Stimulated activated CD4-positive, alpha-beta T cell treated with anti-CD3 and anti-CD28 coated beads, Interleukin-4, amount 100 ng/mL, for 1 hour (primary cell): ENCODE results near the gene RTN4.

Experiments used
- DNase-seq: peaks from one replicate; pipeline ENCODE4 v3.0.0-alpha.2; 2020

Gene RTN4

DNA sequence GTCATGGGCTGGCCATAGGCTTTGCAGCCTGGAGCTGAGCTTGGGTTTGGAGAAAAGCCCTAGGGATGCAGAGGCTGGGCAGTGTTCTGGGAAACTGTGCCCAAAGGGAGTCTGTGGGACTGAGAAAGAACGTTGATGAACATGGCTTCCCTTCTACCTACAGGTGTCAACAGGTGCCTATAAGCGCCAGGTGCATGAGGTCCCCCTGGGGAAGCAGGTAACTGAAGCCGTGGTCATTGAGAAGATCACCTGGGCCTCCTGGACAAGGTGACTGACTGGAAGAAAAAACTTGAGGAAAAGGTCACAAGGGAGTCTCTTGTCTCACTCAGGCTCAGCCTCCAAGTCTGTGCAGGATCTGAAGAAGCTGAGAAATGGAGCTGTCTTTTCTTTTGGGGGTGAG, 83.4 kb downstream of the RTN4 start:
- no peak for DNase-seq

DNA sequence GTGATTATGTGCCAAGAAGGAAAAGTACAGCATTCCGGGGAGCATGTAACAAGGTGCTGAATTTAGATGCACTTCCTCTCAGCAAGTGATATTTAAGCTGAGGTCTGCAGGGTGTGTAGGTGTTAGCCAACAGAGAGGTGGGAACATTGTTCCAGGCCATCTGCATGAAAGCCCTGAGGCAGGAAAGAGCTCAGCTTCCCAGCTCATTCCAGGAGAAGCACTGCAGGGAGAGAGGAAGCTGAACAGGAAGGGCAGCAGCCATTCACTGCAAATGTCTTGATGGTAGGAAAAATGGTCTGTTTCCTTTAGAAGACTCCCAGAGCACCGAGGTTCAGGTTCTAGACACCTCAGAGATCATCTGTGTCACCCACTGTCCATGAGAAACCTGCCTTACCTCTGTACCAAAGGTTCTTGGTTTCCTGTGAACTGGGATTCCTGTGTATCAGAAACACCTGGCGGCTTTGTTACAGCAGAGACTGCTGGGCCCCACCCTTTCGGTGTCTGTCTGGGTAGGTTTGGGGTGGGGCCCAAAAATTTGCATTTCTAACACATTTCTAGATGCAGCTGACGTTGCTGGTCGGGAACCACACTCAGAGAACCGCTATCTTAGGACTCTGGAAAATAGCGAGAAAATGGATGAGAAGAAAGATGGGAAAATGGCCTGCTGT, 84.0 kb downstream of the RTN4 start:
- DNase-seq = no peak

DNA sequence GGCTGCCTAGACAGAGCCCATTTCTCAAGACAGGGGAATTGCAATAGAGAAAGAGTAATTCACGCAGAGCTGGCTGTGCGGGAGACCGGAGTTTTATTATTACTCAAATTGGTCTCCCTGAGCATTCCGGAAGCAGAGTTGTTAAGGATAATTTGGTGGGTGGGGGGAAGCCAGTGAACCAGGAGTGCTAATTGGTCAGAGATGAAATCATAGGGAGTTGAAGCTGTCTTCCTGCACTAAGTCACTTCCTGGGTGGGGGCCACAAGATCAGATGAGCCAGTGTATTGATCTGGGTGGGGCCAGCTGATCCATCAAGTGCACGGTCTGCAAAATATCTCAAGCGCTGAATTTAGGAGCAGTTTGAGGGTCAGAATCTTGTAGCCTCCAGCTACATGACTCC, 84.8 kb downstream of the RTN4 start:
- DNase-seq = no peak

DNA sequence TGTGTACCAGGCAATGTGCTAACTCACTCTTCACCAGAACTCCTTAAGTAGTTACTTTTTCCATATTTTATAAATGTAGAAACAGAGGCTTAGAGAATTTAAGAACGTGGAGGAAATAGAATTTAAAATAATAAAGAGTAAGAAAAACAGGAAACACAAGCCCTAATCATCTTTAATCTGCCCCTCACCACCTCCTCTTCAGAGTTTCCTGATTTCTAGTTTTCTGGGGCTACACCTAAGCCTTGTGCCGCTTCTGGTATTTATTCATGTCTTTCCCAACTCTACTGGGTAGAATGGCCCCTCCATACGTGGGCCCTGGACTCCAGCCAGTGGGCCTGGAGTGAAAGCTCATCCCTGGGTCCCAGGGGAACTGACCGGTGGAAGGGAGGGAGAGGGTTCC, 85.4 kb downstream of the RTN4 start:
- DNase-seq = no peak

DNA sequence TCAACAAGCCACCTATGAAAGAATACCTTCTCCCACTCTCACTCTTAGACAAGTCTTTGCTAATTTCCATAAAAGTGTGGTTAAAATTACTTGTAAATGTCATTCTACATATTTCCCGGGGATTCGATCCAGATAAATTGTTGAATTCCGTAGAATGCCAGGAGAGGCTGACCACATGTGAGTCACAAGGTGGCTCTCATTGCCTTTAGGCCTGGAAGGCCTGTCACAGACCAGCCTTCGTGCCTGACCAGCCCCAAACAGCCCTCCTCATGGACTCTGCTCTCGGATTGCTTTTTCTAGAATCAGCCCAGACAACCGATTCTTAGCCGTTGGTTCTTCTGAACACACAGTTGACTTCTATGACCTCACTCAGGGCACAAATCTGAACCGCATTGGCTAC, 86.0 kb downstream of the RTN4 start:
- DNase-seq = no peak

DNA sequence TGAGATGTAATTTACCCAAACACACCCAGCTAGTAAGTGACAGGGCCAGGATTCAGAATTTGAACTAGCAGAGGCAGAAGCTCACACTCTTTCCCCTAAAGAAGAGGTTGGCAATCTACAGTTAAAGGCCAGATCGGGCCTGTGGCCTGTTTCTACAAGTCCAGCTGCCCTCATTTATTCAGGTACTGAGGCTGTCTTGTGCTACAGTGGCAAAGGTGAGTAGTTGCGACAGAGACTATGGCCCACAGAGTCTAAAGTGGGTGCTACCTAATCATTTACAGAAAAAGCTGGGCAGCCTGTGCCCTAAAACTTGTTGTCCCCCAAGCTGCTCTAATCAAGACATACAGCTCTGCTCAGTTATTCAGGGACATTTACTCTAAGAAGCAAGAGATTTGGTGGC, 86.8 kb downstream of the RTN4 start:
- DNase-seq = no peak

DNA sequence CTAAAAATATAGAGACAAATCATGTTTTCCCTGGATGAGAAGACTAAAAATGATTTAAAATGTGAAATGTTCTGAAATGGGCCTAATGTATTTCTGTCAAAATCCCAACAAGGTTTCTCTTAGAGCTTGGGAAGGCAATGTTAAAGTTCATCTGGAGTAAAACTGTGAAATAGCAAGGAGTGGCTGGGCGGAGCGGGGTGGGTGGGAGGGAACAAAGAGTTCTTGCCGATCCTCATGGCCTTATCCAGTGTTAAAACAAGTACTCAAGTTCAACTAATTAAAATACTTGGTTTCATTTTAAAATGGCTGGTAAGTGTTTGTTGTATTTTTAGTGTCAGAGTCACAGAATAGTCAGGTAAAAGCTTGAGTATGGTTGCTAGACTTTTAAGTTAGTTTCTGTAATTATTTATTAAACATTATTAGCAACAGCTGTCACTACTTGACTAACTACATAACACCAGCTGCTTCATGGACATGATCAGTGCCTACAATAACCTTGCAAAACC, 87.3 kb downstream of the RTN4 start:
- DNase-seq = no peak

DNA sequence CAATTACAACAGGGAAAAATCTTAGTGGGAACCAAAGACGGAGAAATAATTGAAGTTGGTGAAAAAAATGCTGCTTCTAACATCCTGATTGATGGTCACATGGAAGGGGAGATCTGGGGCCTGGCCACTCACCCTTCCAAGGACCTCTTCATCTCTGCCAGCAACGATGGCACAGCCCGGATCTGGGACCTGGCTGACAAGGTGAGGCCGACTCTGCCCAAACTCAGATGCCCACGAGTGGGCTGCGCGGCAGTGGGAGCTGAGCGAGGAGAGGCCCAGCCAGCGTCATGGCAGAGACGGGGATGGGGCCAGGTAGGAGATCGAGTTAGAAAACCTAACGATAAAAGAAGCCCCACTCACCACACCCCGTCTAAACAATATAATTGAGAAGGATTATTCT, 87.7 kb downstream of the RTN4 start:
- DNase-seq = no peak

DNA sequence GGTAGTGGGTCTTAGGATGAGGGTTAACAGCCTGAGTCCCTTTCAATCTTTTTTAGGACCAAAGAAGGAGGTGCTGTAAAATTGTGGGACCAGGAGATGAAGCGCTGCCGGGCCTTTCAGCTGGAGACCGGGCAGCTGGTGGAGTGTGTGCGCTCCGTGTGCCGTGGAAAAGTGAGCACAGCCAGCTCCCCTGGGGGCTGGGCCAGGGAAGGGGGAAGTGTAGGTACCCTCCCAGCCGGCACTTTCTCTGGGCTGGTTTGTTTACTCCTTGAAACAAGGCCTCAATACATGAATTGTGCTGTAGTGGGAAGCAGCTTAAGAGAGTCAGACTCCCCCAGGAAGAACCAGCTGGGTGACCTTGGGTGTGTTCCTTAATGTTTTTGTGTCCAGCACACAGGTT, 90.1 kb downstream of the RTN4 start:
- DNase-seq = no peak

DNA sequence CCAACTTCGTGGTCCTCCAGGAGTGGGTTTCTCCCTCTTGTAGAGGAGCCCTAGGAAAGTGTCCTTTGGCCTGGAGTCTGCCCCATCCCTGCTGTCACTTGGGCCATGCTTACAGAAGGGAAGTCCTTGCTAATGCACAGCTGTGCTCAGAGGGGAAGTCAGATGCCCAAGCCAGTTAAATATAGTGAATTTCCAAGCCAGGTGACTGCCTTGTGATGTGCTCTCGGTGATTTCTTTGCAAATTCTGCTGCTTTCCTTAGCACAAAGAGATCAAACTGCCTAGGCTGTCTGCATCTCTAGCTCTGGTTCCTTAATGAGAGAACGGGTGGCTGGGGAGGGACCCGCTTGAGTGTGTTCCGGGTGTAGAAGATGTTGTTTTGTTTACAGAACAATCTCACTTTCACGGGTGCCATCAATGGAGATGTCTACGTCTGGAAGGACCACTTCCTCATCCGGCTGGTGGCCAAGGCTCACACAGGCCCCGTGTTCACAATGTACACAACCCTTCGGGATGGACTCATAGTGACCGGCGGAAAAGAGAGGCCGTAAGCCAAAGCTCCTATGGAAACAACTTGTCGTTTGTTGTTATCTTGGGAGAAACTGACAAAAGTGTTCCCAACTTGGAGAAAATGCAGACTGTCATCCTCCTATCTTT, 91.4 kb downstream of the RTN4 start:
- DNase-seq = no peak

DNA sequence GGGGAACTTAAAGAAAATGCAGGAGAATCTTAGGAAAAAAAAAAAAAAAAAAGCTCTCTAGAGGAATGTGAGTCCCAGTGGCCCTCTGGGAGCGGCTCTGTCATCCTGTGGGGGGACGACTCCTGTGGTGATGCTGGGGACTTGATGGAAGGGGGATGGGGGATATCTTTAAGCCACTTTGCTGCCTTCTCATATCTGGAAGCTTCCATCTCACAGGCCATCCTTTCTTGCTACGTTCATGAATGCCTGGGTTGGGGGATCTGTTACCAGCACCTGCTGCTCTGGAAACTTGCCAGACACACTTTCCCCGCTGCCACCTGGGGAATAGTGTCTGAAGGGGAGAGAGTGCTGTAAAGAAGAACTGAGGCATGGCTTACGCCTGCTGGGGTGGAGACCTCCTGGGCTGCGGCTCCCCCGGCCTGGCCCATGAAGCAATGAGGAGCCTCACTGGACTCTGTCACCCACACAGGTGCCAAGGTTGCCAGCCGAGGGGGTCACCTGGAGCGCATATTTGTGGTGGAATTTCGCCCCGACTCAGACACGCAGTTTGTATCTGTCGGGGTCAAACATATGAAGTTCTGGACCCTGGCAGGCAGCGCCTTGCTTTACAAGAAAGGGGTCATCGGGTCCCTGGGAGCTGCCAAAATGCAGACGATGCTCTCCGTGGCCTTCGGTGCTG, 92.8 kb downstream of the RTN4 start:
- no peak for DNase-seq

DNA sequence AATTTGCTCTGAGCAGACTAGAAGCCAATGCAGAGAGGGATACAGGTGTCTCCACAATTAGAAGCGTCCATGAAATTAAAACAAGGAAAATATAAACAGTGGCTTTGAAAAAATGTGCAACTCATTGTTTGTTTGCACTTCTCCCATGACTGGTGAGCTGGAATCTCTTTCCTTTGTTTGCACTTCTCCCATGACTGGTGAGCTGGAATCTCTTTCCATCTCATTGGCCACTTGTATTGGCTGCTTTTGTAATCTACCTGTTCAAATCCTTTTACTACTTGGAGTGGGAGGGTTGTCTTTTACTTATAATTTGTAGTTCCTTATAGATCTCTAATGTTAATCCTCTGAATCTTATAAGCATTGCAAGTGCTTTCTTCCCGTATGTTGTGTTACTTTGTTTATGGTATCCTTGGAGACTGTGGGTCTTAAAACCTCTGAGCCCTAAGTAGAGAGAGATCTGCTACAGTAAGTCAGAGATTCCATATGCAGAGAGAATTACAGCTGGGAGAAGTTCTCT, 94.1 kb downstream of the RTN4 start:
- no peak for DNase-seq

DNA sequence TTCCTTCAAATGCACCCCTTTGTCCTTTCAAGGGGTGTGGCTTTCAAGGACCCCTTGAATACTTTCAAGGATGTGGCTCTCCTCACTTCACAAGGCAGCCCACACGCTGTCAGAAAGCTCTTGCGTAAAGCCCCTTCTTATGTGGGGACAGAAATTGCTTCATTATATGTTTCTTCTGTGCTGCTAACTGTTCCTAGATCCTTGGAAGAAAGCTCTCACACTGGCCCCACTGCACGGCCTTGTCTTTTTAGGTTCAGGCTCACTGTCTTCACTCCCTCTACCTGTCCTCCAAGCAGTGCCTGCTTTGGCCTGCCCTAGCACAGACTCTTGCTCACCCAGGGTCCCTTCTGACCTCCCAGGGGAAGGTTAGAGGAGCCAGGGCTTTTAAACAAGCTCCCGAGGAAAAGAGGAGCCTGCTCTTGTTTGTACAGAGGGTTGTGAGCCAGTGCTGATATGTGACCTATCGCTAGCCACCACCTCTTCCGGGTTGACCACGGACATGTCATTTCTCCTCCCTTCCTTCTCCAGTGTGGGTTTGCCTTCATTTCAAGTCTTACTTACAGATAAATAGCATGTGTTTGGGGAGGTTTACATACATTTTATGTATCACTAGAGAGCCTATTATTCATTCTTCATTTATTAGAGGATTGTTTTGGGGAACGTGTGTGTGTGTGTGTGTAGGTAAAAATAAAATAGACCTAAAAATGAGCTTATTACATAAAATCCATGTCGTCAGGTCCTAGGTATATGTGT, 94.7 kb downstream of the RTN4 start:
- DNase-seq = no peak

DNA sequence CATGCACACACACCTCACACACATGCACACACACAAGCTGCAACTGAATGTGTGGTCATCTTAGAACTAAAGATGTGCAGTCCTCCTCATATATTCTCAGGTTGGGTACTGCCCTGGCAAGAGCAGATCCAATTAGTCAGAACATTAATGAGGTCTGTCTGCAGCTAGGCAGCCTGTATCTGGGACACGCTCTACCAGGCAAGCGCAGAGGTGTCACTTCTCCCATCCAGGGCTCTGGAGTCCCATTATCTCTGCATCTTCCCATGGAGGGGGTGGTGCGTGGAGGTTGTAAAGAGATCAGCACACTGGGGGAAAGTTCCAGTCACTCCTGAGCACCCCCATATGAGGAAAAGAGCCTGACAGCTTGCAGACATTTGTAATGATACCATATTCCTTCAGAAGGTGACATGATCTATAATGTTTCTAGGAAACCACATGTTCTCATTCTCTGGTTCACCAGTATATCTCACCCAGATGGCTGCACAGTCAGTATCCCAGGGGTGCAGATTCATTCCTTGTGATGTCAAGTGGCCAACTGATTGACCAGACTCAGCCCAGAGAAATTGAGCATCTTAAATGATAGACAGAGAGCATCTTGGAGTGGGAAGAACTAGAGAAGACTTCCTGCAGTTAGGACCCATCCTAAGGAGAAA, 95.4 kb downstream of the RTN4 start:
- DNase-seq = no peak

DNA sequence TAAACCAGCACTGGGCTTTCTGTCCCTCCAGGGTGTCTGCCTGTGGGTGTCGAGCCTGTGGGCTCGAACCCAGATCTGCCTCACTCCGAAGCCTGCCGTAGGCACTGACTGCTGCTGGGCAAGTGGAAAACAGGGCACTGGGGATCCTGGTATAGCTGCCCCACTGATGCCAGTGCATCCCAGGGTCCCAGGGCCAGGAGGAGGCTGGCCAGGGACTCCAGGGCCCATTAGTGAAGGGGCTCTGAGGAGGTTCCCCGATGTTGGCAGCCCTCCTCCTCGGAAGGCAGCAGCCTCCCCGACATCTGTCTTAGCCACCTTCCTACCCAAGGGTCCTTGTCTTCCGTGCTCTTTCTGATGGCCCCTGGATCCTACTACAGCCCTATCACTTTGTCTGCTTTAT, 96.1 kb downstream of the RTN4 start:
- DNase-seq = no peak

DNA sequence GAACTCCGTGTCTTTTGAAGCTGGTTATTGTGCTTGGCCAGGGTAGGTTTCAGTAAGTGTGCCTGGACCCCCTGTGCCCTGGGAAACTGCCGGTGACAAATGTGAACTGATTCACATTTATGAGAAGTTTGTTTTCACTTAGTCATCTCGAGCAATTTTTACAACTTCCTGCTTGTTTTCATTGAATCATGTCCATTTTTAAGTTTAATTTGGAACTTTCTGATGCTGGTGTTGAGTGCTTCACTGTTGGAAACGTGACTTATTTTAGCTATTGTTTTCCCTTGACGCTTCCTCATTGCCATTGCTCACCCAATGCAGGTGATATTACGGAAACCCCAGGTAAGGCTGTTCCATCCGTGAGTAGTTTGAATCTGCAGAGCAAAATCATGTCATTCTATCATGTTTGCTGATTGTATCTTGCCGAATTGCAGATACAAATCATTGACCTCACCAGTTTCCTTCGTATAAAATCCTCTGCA, 97.2 kb downstream of the RTN4 start:
- no peak for DNase-seq

DNA sequence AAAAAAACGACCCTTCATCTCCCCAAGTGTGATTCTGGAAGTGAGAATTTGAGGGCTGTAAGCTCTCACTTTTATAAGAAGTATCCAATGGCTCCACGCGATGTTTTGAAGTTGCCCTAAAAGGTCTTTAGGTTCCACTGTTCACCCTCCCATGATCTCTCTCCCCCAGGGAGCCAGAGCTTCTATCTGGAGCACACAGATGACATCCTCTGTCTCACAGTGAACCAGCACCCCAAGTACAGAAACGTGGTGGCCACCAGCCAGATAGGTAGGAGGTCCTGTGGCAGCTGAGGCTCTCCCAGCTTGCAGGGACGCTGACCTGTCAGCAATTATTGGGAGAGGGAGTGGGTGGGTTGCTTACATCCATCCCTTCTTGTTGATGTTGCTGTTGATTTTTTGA, 97.8 kb downstream of the RTN4 start:
- no peak for DNase-seq

DNA sequence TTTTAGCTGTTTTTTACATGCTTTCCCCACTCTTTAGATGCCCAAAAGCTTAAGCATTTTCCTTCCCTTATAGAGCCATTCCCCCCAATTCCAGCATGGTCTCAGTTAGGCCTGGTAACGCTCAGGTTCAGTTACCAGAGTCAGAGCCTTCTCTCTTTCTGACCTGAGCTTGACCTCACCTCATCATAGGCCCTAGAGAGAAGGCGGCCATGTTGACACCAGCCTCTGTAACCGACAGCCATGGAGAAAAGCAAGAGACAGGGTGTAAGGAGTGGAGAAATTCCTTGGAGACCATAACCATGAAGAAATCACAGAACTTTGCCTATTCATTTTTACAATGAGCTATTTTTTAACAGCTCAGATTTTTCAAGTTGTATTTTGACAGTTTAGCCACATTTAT, 99.4 kb downstream of the RTN4 start:
- DNase-seq = no peak

DNA sequence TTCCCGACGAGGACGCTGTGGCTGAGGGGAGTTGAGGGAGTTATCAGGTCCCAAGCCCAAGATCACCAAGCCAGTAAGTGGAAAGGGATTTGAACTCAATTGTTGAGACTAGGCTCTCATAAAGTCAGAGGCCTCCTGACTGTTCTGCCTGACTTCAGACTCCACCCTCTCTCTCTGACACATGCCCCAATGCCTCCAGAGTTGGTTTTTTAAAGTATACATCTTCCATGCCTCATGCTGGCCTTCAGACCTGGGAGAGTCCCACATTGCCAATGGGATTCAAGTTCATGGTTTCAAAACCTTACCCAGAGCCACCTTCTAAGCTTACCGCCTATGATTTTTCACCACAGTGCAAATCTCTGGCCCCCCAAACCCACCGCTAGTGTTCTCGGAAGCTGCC, 100.8 kb downstream of the RTN4 start:
- no peak for DNase-seq

DNA sequence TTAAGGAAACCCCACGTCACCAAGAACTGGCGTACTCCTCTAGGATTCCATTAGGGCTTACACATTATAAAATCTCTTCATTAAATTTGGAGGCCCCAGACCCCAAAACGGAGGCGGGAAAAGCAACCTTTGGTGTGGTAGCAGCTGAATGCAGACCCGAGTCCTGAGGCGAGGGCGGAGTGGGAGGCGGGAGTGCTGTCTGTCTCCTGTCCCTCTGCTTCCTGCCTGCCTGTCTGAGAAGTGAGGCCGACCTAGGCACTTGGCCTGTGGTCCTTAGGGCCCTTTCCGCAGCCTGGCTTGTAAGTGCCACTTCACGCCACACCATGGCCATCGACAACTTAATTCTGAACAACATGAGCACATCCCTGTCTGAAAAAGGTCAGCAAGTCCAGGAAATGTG, 102.1 kb downstream of the RTN4 start:
- DNase-seq = no peak

DNA sequence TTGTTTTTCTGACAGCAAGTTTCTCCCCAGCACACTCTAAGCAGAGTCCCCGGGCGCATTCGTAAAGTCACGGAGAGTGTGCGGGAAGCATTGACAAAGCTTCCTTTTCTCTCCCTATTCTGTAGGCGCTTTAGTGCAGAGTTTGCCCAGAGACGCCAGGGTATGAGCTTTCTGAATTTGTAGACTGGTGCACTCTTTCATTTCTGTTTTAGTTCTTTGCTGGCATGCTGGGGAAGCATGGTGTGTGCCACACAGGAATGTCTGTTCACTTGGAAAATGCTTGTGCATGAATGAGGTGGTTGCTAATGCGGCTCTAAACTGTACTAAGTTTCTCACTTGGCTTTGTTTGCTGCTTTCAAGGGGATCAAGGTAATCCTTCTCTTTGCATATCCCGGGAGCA, 102.6 kb downstream of the RTN4 start:
- no peak for DNase-seq

DNA sequence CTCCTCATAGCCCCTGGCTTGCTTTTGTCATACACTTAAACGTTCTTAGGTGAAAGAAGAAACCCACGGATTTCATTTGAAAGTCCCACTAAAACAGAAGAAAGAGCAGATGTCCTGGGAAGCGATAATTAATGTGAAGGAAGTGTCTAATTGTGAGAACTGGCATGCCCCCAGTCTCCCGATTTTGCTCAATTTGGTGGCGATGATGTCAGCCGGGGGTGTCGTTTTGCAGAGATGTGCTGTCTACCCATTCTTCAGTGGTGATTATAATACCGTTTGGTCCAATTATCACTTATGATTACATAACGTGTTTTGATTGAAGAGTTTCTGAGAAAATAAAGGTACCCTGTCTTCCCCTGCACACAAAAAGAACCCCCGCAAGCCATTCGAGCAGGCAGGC, 103.1 kb downstream of the RTN4 start:
- no peak for DNase-seq
